A673 (cell line): ENCODE data around the gene INMT. TPM values are rescaled to one million over a fixed set of nuclear protein-coding genes. Genes with fewer than 3 reads are reported as not detected.

Source experiments
- BruUV-seq: library from RNA; stranded (reverse); fragments of 400-500 nt; replicated peaks from 2 replicates; lab custom pipeline; 2021; lab: Mats Ljungman, UMichigan
- CTCF ChIA-PET: fragments of 300-600 bp; sonication (Branson Sonifier 250); formaldehyde crosslinking; loops from one replicate; lab custom pipeline; 2022; ENCODE audit warnings: antibody characterized with exemption; lab: Charles Lee
- POLR2A ChIA-PET: fragments of 300-600 bp; sonication (Branson Sonifier 250); formaldehyde crosslinking; loops from one replicate; lab custom pipeline; 2022; ENCODE audit warnings: antibody characterized with exemption; ENCODE audit not compliant: low non-redundant PET; lab: Charles Lee
- DNase-seq: peaks from one replicate; pipeline ENCODE4 v3.0.0-alpha.2; 2015; ENCODE audit warnings: low spot score
- H3K27ac ChIP-seq: fragments of 200-600 bp; sonication (generic); 2 replicates; pipeline ENCODE4 v1.5.1; 2016; ENCODE audit warnings: mixed run types, low read depth, mild to moderate bottlenecking, mixed read lengths, antibody characterized with exemption, low read length; ENCODE audit not compliant: poor library complexity, severe bottlenecking
- H3K27me3 ChIP-seq: fragments of 200-600 bp; sonication (generic); replicated peaks from 2 replicates; pipeline ENCODE4 v1.6.1; 2017; ENCODE audit warnings: mixed run types, low read depth, mild to moderate bottlenecking, mixed read lengths, antibody characterized with exemption, low read length; ENCODE audit not compliant: insufficient read depth, poor library complexity
- H3K36me3 ChIP-seq: fragments of 200-600 bp; sonication (generic); 2 replicates; pipeline ENCODE4 v1.6.1; 2016; ENCODE audit warnings: mixed run types, mild to moderate bottlenecking, mixed read lengths, antibody characterized with exemption, low read length; ENCODE audit not compliant: insufficient read depth, poor library complexity, severe bottlenecking
- H3K4me1 ChIP-seq: fragments of 200-600 bp; sonication (generic); 2 replicates; pipeline ENCODE4 v1.6.1; 2017; ENCODE audit warnings: mixed run types, mild to moderate bottlenecking, mixed read lengths, antibody characterized with exemption, low read length; ENCODE audit not compliant: insufficient read depth, poor library complexity, severe bottlenecking
- H3K4me3 ChIP-seq: fragments of 200-600 bp; sonication (generic); 2 replicates; pipeline ENCODE4 v1.5.1; 2016; ENCODE audit warnings: low read depth, mixed run types, mild to moderate bottlenecking, mixed read lengths, low read length; ENCODE audit not compliant: poor library complexity, severe bottlenecking
- H3K9me3 ChIP-seq: fragments of 200-600 bp; sonication (generic); 2 replicates; pipeline ENCODE4 v1.6.1; 2016; ENCODE audit warnings: mixed run types, low read depth, mild to moderate bottlenecking, mixed read lengths, antibody characterized with exemption, low read length; ENCODE audit not compliant: poor library complexity, severe bottlenecking
- CTCF ChIP-seq: fragments of 300-800, 200-600 bp; sonication (generic); conservative IDR thresholded peaks from 2 replicates; pipeline ENCODE4 v1.5.1; 2017; ENCODE audit warnings: low read depth, mild to moderate bottlenecking, antibody characterized with exemption, low read length, moderate library complexity, mixed read lengths
- EZH2 ChIP-seq: fragments of 200-600 bp; sonication (generic); IDR thresholded peaks from 2 replicates; pipeline ENCODE4 v1.6.1; 2017; ENCODE audit warnings: borderline replicate concordance, low read depth, mild to moderate bottlenecking, mixed read lengths, antibody characterized with exemption, low read length; ENCODE audit not compliant: poor library complexity, severe bottlenecking
- intact Hi-C: fragments of 100-400 bp; cut with micrococcal nuclease; formaldehyde crosslinking; loops from one replicate; pipeline ENCODE4 v1.10.0; 2022; ENCODE audit not compliant: unreplicated experiment
- total RNA-seq: library from RNA; stranded (reverse); gene quantifications from 2 replicates; pipeline ENCODE4 v1.2.3, GENCODE V29; 2021

Gene INMT
- total RNA-seq, 1 experiment from 2014 or later, result 0.17 TPM

DNA sequence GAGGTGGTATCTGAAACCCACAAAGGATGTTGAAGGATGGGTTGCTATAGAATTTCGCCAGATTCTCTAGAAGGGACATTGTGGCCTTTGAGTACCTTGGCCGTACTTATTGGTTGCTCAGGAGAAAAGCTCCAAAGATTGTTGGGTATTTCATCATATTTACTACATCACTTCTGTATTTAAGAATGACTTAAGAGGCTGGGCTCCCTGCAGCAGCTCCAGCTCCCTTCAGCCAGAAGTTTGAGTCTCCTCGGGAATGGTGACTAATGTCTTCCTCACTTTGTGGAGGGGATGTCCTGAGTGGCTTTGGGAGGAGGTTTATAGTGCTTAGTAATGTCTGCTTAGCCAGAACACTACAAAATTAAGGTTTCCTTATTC, 37.4 kb downstream of the INMT start:
- POLR2A ChIA-PET, result no interaction called here
- no peak for DNase-seq

DNA sequence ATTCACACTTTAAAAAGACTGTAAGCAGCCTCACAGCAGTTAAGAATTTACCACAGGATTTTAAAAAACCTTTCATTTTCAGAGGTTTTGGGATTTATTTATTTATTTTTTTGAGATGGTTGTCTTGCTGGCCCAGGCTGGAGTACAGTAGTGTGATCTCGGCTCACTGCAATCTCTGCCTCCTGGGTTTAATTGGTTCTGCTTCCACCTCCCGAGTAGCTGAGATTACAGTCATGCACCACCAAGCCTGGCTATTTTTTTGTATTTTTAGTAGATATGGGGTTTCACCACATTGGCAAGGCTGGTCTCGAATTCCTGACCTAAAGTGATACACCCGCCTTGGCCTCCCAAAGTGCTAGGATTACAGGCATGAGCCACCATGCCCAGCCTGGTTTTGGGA, 38.4 kb downstream of the INMT start:
- Histone ChIP-seq H3K4me3 (no peak overlapping the region), H3K4me1 (no peaks in the 10 kb centered on the region), H3K9me3 (no peaks in the 10 kb centered on the region), H3K27ac (no peak overlapping the region), H3K36me3 (peaks cover 5% of the 10 kb centered on the region), H3K27me3 (no peaks in the 10 kb centered on the region)
- DNase-seq, result no peak
- no TSS peak for BruUV-seq
- no peak for TF ChIP-seq EZH2
- no peak for TF ChIP-seq CTCF
- intact Hi-C loops, result no loop called here
- ChIA-PET POLR2A (no interaction called here), CTCF (no interaction called here)

More for the DNA sequence above, 37.4 kb downstream of the INMT start:
- Histone ChIP-seq H3K27ac (no peak overlapping the region), H3K9me3 (no peaks in the 10 kb centered on the region), H3K4me3 (no peak overlapping the region), H3K27me3 (no peaks in the 10 kb centered on the region), H3K36me3 (peaks cover 5% of the 10 kb centered on the region), H3K4me1 (no peaks in the 10 kb centered on the region)
- TF ChIP-seq CTCF (no peak), EZH2 (no peak)
- CTCF ChIA-PET, result no interaction called here
- no TSS peak for BruUV-seq
- intact Hi-C loops, result no loop called here

DNA sequence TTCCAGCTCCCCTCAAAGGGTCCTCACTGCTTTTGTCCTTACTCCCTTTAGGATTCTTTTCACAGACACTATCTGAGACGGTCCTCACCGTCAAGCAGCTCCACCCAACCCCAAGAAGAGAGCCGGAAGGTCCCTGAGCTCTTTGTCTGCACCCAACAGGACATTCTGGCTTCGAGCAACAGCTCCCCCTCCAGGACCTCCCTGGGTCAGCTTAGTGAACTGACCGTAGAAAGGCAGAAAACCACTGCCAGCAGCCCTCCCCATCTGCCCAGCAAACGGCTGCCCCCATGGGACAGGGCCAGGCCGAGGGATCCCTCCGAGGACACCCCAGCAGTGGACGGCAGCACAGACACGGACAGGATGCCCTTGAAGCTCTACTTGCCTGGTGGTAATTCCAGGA, 39.2 kb downstream of the INMT start:
- no peaks in the 10 kb centered on the region for H3K27me3 ChIP-seq
- intact Hi-C loops, result no loop called here
- ChIA-PET CTCF (no interaction called here), POLR2A (no interaction called here)
- no peaks in the 10 kb centered on the region for H3K9me3 ChIP-seq
- no peak overlapping the region for H3K27ac ChIP-seq
- BruUV-seq, result no TSS peak
- H3K4me3 ChIP-seq, result no peak overlapping the region
- no peak for TF ChIP-seq EZH2
- TF ChIP-seq CTCF, result no peak
- peaks cover 5% of the 10 kb centered on the region for H3K4me1 ChIP-seq
- no peak for DNase-seq
- H3K36me3 ChIP-seq, result peaks cover 5% of the 10 kb centered on the region
